ENCODE results near the gene ARHGAP19.
"Not testable (repeated sequence)": the region's sequence is repeated elsewhere in the genome, so short reads cannot be mapped to it uniquely, and the experiment has no call there.

The ARHGAP19 gene

GRCh38 chr10:97321032-97321803, 28.8 kb upstream of the ARHGAP19 start:
- DNase-seq (ENCODE audit: low read depth), result no peak

DNA sequence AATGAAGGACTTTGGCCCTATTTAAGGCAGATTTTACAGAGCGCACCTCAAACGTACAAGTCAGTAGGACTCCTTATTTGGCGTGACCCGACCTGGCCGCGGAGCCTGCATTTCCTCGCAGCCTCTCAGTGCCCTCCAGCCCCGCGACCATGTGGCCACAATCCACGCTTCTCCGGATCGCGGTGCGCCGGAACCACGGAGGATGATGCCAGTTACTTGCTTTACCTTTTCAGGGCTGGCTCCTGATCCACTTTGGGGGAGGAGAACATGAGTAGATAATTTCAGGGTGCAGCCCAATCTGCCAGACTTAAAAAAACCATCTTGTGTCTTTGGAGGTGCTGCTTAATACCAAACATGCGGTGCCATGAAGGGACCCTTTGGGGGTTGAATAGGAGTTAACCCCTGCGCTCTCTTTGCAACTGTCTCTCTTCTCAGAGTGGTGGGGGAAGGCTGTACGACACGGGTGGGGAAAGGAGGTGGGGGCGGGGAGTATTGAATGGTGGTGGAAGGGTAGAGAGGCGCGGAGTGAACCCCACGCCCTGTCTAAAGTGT, 28.1 kb upstream of the ARHGAP19 start:
- no peak for DNase-seq (ENCODE audit: low read depth)

- DNase-seq (ENCODE audit: low read depth), result no peak
Measured at GRCh38 chr10:97319671-97320479, 27.4 kb upstream of the ARHGAP19 start.

DNA sequence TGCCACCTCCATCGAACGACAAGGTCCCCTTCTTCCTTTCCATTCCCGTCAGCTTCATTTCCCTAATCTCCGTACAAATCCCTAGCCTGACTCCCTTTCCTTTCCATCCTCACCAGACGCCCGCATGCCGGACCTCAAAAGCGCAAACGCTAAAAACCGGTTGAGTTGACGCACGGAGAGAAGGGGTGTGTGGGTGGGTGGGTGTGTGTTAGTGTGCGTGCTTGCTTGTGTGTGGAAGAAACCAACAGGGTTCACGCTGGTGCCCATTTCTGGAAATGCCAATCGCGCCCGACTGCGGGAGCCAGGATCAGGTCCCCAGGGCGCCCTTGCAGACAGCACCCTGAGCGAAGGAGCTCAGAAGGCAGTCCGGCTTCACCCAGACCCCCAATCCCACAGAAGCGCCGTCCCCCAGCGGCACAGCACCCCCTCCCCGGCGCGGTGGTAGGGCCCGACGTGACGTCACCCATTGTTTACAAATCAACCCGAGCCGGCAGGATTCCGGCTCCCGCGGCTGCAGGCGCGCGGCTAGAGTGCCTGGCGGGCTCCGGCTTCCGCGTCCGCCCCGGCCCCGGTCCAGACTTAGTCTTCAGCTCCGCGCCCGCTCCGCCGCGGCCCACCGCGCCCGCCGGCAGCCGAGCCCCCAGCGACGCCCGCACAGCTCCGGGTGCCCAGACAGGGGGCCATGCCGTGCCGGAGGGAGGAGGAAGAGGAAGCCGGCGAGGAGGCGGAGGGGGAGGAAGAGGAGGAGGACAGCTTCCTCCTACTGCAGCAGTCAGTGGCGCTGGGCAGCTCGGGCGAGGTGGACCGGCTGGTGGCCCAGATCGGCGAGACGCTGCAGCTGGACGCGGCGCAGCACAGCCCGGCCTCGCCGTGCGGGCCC, 26.6 kb upstream of the ARHGAP19 start, which contains the start of gene FRAT1:
Gene FRAT1 (plus strand): TSS at position 500 of the 880 bp plus-strand sequence. CDS start 183 bp downstream, at position 683.
- DNase-seq (ENCODE audit: low read depth), result peak; percentile 43

DNA sequence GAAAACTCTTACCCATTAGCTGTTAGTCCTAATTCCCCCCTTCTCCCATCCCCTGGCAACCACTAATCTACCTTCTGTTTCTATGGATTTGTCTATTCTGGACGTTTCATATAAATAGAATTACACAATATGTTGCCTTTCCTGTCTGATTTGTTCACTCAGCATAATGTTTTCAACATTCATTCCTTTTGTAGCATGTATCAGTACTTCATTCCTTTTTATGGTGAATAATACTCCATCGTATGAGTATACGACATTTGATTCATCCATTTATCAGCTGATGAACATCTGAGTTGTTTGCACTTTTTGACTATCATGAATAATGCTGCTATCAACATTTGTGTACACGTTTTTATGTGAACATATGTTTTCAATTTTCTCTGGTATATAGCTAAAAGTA, 22.2 kb upstream of the ARHGAP19 start:
- DNase-seq (ENCODE audit: low read depth), result no peak

GRCh38 chr10:97312897-97313296, 20.5 kb upstream of the ARHGAP19 start:
- no peak for DNase-seq (ENCODE audit: low read depth)

DNA sequence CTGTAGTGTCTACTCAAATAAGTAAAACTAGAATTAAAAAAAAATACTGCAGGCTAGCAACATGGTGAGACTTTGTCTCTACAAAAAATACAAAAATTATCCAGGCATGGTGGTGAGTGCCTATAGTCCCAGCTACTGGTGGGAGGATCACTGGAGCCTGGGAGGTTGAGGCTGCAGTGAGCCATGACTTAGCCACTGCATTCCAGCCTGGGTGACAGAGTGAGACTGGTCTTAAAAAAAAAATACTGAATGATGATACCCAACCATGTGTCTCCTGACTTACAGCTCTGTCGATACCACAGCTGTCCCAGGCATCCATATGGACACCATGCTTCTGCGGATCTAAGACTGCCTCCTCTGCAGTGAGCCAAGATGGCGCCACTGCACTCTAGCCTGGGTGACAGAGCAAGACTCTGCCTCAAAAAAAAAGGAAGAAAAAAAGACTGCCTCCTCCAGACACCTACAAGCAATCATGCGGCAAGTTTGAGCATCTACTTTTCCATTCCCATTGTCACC, 18.7 kb upstream of the ARHGAP19 start:
- no peak for DNase-seq (ENCODE audit: low read depth)

DNA sequence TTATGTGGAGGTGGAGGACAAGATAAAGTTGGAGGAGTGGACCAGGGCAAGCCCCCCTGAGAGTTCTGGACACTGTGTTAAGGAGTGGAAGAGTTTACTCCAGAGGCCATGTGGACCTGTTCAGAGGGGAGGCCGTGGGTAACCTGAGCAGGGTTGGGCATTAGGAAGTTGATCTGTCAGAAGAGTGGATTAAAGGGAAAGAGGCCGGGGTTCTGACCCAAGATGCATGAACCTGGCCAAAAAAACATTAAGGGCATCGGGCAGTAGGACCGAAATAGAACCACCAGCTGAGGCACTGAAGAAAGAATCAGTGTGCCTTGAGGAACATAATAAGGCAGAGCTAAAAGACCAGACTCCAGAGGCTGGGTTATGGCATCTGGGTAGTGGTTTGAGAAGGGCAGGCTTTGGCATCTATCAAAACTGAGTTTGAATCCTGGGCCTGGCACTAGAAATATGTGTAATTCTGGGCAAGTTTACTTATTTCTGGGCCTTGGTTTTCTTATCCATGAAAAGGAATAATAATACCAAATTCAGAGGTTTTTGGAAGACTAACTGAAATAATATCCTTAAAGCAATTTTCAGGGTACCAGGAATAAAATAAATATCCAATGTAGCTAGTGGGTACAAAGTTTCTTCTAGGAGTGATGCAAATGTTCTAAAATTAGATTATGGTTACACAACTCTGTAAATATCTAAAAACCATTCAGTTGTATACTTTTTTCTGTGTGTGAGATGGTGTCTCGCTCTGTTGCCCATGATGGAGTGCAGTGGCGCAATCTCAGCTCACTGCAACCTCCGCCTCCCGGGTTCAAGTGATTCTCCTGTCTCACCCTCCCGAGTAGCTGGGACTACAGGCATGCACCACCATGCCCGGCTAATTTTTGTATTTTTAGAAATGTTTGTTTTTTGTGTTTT, 15.7 kb upstream of the ARHGAP19 start:
- no peak for DNase-seq (ENCODE audit: low read depth)

GRCh38 chr10:97307441-97307840, 15.0 kb upstream of the ARHGAP19 start:
- no peak for DNase-seq (ENCODE audit: low read depth)

DNA sequence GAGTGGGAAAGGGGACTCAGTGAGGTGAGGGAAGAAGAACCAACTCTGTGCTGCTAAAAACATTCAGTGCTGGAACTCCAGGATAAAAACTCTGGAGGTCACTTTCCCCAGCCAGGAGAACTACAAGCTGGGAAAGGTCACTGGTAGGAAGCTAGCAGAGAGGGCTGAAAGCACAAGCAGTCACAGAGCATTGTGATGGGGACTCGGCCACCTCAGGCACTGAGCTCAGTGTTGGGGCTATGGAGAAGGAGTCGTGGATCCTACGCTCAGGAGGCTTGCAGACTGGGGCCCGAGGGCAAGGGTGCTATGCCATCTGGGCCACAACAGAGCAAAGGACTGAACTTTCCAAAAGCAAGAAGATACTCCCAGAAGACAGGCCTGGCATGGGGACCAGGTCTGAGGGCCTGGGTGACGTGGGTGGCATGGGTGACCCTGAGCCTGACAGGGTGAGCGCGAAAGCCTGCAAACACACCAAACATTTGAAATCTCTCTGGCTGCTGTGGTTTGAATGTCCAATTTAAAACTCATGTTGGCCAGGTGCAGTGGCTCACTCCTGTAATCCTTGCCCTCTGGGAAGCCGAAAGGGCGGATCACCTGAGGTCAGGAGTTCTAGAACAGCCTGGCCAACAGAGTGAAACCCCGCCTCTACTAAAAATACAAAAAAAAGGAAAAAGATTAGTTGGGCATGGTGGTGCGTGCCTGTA, 9.8 kb upstream of the ARHGAP19 start:
- DNase-seq (ENCODE audit: low read depth), result no peak

DNA sequence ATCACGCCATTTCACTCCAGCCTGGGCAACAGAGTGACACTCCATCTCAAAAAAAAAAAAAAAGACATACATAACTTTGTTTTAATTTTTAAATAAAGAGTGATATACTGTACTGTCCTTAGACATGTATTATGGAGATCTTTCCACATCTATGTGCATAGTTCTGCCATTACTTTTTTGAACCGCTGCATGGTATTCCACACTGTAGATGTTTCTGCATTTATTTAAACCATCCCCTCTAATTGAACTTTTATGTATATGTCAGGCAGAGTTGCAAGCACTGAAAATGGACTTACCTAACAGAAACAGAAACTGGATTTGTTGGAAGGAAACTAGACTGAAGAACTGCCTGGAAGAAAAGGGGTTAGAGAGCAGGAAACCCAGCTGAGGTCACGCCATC, 8.5 kb upstream of the ARHGAP19 start:
- DNase-seq (ENCODE audit: low read depth), result no peak

GRCh38 chr10:97298223-97298571, 5.8 kb upstream of the ARHGAP19 start:
- no peak for DNase-seq (ENCODE audit: low read depth)

- no peak for DNase-seq (ENCODE audit: low read depth)
Measured at GRCh38 chr10:97297556-97298222, 5.3 kb upstream of the ARHGAP19 start.

DNA sequence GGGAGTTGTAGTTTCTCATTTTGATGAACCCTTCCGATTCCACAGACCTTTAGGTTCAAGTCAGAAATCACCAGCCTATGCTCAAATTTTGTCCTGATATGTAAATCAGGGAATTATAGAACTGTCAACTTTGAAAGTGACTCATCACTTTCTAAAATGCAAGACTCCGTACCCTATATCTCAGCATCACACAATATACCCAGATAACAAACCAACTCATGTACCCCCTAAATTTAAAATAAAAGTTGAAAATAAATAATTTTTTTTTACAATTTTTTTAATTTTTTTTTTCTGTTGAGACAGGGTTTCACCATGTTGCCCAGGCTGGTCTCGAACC, 393 bp upstream of the ARHGAP19 start:
- DNase-seq (ENCODE audit: low read depth), result no peak

DNA sequence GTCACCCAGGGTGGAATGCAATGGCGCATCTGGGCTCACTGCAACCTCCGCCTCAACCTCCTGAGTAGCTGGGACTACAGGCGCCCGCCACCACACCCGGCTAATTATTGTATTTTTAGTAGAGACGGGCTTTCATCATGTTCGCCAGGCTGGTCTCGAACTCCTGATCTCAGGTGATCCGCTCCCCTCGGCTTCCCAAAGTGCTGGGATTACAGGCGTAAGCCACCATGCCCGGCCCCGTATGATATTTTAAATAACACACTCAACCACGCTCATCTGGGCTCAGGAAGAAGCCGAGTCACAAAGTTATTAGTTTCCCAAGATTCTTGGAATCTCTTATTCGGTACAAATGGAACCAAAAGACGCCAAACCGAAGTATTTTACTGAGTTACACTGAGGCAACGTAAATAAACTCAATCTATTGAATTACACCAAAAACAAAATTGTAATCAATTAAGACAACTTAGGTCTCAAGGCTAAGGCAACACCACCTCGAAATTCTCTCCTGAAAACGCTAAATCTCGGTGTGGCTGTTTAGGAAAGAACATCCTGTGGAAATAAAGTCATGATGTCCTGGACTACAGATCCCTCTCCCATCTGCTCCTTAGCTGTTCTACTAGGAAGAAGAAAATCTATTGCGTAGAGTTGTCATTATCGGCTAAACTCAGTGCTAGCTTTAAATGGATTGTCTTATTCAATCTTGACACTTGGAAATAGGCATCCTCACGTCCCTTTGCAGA, 910 bp downstream of the ARHGAP19 start:
- DNase-seq (ENCODE audit: low read depth), result no peak

DNA sequence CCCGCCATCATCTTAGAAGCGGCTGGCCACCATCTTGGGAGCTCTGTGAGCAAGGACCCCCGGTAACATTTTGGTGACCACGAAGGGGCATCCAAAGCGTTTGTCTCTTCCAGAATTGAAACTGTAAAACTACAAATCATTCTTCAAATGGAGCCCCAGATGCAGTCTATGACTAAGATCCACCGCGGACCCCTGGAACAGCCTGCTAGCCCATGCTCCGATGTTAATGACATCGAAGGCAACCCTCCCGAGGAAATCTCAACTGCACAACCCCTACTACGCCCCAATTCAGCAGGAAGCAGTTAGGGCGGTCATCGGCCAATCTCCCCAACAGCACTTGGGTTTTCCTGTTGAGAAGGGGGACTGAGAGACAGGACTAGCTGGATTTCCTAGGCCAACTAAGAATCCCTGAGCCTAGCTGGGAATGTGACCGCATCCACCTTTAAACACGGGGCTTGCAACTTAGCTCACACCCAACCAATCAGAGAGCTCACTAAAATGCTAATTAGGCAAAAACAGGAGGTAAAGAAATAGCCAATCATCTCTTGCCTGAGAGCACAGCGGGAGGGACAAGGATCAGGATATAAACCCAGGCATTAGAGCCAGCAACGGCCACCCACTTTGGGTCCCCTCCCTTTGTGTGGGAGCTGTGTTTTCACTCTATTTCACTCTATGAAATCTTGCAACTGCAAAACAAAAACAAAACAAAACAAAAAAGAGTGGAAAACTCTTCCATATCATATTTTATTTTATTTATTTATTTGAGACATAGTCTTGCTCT, 1.7 kb downstream of the ARHGAP19 start:
- DNase-seq (ENCODE audit: low read depth), result not testable (repeated sequence)

DNA sequence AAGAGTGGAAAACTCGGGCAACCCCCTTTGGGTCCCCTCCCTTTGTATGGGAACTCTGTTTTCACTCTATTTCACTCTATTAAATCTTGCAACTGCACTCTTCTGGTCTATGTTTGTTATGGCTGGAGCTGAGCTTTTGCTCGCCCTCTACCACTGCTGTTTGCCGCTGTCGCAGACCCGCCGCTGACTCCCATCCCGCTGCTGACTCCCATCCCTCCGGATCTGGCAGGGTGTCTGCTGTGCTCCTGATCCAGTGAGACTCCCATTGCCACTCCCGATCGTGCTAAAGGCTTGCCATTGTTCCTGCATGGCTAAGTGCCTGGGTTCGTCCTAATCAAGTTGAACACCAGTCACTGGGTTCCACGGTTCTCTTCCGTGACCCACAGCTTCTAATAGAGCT, 2.4 kb downstream of the ARHGAP19 start:
- DNase-seq (ENCODE audit: low read depth), result not testable (repeated sequence)

GRCh38 chr10:97280783-97281182, 11.7 kb downstream of the ARHGAP19 start:
- DNase-seq (ENCODE audit: low read depth), result no peak
